HEK293 (cell line): ENCODE results near the gene DDR1.
"Not testable (repeated sequence)": the region's sequence is repeated elsewhere in the genome, so short reads cannot be mapped to it uniquely, and the experiment has no call there.

Source experiments
- CTCF ChIP-seq: fragments of 450-650 bp; formaldehyde crosslinking; IDR thresholded peaks from 2 replicates; pipeline ENCODE4 v1.5.1; 2016; ENCODE audit warnings: missing biosample characterization, missing genetic modification characterization
- ZNF549 ChIP-seq: fragments of 450-650 bp; IDR thresholded peaks from 2 replicates; pipeline ENCODE4 v1.5.1; 2018; ENCODE audit warnings: missing biosample characterization, missing genetic modification characterization, mild to moderate bottlenecking, inconsistent platforms, moderate library complexity

- TF ChIP-seq CTCF (tag by site-specific recombination); ZNF549: not testable (repeated sequence)
Observed at GRCh38 chr6:30852459-30852858, 31.9 kb upstream of the DDR1 start.
